ENCODE results near the gene NXF1. TPM values are rescaled to one million over a fixed set of nuclear protein-coding genes. Genes with fewer than 3 reads are reported as not detected.
A peak's percentile ranks its signal among the peaks of the same experiment; 100 is the strongest.

Gene NXF1
- total RNA-seq, result 100 to 1,000 TPM in 4 of 7 donors, 10 to 100 TPM in 3; 87.7 to 125 (median 118) TPM
- 100 to 1,000 TPM in 2 of 3 donors, 10 to 100 TPM in 1; 83.1 to 271 (median 194) TPM for polyA plus RNA-seq
- long read RNA-seq, donor 1, transcript NXF1-201 (21 exons, 2,346 nt), result major isoform, 6 of 10 reads
- long read RNA-seq, donor 1, partial matches to known transcripts, result 0 of 10 reads
- long read RNA-seq, donor 1, other reads (novel, unspliced or antisense), result 0 of 10 reads
- long read RNA-seq, donor 2, full-length matches to known transcripts, result 9 of 9 reads
- long read RNA-seq, donor 2, partial matches to known transcripts, result 0 of 9 reads
- long read RNA-seq, donor 2, other reads (novel, unspliced or antisense), result 0 of 9 reads

- 0 to 1% (median 1%) methylated on average over 27 to 77 of the region's 77 CpGs for WGBS, 5 donors
- Histone ChIP-seq H3K27me3 (replicated peaks in 1 of 7) (no peaks in the 10 kb centered on the region), H3K27ac (peak within 1 kb of the TSS; percentile 87 to 99 (median 96)), H3K4me3 (peak within 1 kb of the TSS; percentile 68 to 94 (median 86)), H3K9me3 (no peaks in the 10 kb centered on the region), H3K4me1 (peaks cover 13 to 68% (median 43%) of the 10 kb centered on the region in 6 donors), H3K36me3 (peaks cover 4 to 51% (median 33%) of the 10 kb centered on the region in 6 donors)
- TF ChIP-seq POLR2A (IDR thresholded peaks at IDR 0.05), result peak; percentile 98 to 100 (median 99)
- TF ChIP-seq POLR2AphosphoS5 (IDR thresholded peaks at IDR 0.05), result peak; percentile 100
- TF ChIP-seq CTCF (IDR thresholded peaks at IDR 0.05 in 8 of 11, conservative IDR thresholded peaks at IDR 0.05 in 3 of 11), result peak in 8 of 11 experiments; percentile 9 to 53 (median 34)
- DNase-seq, result peak; percentile 98
- intact Hi-C loops (cut with DNase I; ENCODE audit: low total_unique reads), result no loop called here
These were observed at the start of gene NXF1 for GRCh38 chr11:62805076-62805892. Gene NXF1, minus strand, starts transcription at chr11:62805440. Its CDS starts 84 bp downstream, at chr11:62805356.

DNA sequence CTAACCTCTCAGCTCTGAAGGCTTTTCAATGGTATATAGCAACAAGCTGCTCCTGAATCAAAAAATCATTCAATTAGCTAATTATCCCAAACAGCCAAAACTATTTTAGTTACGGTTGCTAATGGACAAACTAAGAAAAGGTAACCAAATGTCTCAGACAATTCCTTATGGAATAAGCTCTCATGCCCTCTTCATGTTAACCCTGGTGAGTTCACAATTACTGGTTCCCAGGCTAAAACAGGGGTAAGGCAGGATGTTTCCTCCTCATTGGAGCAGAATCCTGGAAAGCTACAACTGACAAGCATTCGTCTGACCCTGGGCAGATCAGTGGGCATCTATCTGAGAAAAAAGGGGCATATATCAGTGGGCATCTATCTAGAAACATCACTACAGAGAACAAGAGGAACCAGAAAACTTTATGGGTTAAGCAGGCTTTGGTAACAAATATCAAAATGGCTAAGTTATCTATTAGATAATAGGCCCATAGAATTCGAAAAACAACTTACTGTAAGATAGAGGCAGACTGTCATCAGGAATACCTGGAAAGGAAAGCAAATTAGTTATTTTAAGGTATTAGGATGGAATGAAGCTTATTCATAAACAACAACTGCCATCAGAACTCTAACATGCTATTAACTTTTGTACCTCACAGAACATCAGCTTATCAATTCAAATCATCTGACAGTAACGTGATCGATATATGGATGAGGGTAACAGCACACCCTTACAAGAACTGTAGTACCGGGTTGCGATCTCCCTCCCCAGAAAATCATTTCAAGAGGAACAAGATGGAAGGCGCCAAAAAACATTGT is 49.0 kb upstream of the NXF1 start:
- peaks cover 0 to 39% (median 33%) of the 10 kb centered on the region in 6 donors for H3K36me3 ChIP-seq
- no peaks in the 10 kb centered on the region for H3K27me3 ChIP-seq (replicated peaks in 1 of 7)
- 10 to 15% (median 12%) methylated on average over 8 of the region's 8 CpGs for WGBS, 5 donors
- peak overlapping the region; percentile 61 to 95 (median 85) for H3K4me3 ChIP-seq
- H3K27ac ChIP-seq, result peak overlapping the region in 6 of 8 donors; percentile 74 to 90 (median 87)
- H3K4me1 ChIP-seq, result peaks cover 22 to 72% (median 52%) of the 10 kb centered on the region in 6 donors
- DNase-seq, result peak; percentile 21
- no peaks in the 10 kb centered on the region for H3K9me3 ChIP-seq
- intact Hi-C loops (cut with DNase I; ENCODE audit: low total_unique reads), result no loop called here
- no peak for TF ChIP-seq CTCF (IDR thresholded peaks at IDR 0.05 in 8 of 11, conservative IDR thresholded peaks at IDR 0.05 in 3 of 11)
- TF ChIP-seq POLR2AphosphoS5 (IDR thresholded peaks at IDR 0.05), result no peak
- TF ChIP-seq POLR2A (IDR thresholded peaks at IDR 0.05), result no peak

GRCh38 chr11:62853279-62853965 is 48.2 kb upstream of the NXF1 start:
- 56 to 60% (median 58%) methylated on average over 7 of the region's 7 CpGs for WGBS, 5 donors
- Histone ChIP-seq H3K36me3 (peaks cover 0 to 39% (median 33%) of the 10 kb centered on the region in 6 donors), H3K27me3 (replicated peaks in 1 of 7) (no peaks in the 10 kb centered on the region), H3K9me3 (no peaks in the 10 kb centered on the region), H3K4me1 (peaks cover 22 to 72% (median 52%) of the 10 kb centered on the region in 6 donors), H3K27ac (peak overlapping the region in 4 of 8 donors; percentile 85 to 90 (median 88)), H3K4me3 (peak overlapping the region in 6 of 8 donors; percentile 61 to 95 (median 86))
- intact Hi-C loops (cut with DNase I; ENCODE audit: low total_unique reads), result no loop called here
- TF ChIP-seq CTCF (IDR thresholded peaks at IDR 0.05 in 8 of 11, conservative IDR thresholded peaks at IDR 0.05 in 3 of 11), result no peak
- no peak for TF ChIP-seq POLR2A (IDR thresholded peaks at IDR 0.05)
- no peak for TF ChIP-seq POLR2AphosphoS5 (IDR thresholded peaks at IDR 0.05)
- DNase-seq, result no peak

Data from spleen (tissue), 13 donors.